Measurements from ENCODE around the gene ADD1. TPM values are rescaled to one million over a fixed set of nuclear protein-coding genes. Genes with fewer than 3 reads are reported as not detected.

ADD1 gene
- total and polyA plus RNA-seq, 2 donors from 2014 or later: 232 to 313 TPM

GRCh38 chr4:2900741-2901140 is 57.1 kb downstream of the ADD1 start:
- H3K9me3 ChIP-seq (ENCODE audit: control insufficient read depth in 2 of 3, insufficient read depth in 1 of 3, low read length in 3 of 3): no peaks in the 10 kb centered on the region
- FAIRE-seq (no peak), DNase-seq (no peak)
- H3K36me3 ChIP-seq (ENCODE audit: control insufficient read depth in 2 of 3, insufficient read depth in 3 of 3, low read length in 3 of 3): peaks cover 18 to 85% (median 60%) of the 10 kb centered on the region in 3 donors
- no peaks in the 10 kb centered on the region for H3K4me1 ChIP-seq (ENCODE audit: control insufficient read depth in 2 of 3, insufficient read depth in 2 of 3, low read depth in 1 of 3, low read length in 3 of 3)
- no peak overlapping the region for H3K9ac ChIP-seq (ENCODE audit: low read length in 3 of 3)
- no peak overlapping the region for H3K4me3 ChIP-seq (ENCODE audit: low read length in 3 of 3)
- no peak for TF ChIP-seq CTCF (IDR thresholded peaks at IDR 0.05; ENCODE audit: borderline replicate concordance, extremely low read depth, insufficient read depth)
- H3K27me3 ChIP-seq (ENCODE audit: control insufficient read depth, insufficient read depth, low read length): no peaks in the 10 kb centered on the region
- intact Hi-C loops (cut with DNase I): no loop called here
- no peak overlapping the region for H3K27ac ChIP-seq (ENCODE audit: low read depth in 2 of 2, low read length in 2 of 2)

GRCh38 chr4:2901186-2901585 is 57.5 kb downstream of the ADD1 start:
- FAIRE-seq (no peak), DNase-seq (peak in 1 of 5 donors; percentile 37)
- intact Hi-C loops (cut with DNase I): no loop called here
- no peak overlapping the region for H3K27ac ChIP-seq (ENCODE audit: low read depth in 2 of 2, low read length in 2 of 2)
- no peaks in the 10 kb centered on the region for H3K9me3 ChIP-seq (ENCODE audit: control insufficient read depth in 2 of 3, insufficient read depth in 1 of 3, low read length in 3 of 3)
- no peak for TF ChIP-seq CTCF (IDR thresholded peaks at IDR 0.05; ENCODE audit: borderline replicate concordance, extremely low read depth, insufficient read depth)
- peaks cover 18 to 86% (median 62%) of the 10 kb centered on the region in 3 donors for H3K36me3 ChIP-seq (ENCODE audit: control insufficient read depth in 2 of 3, insufficient read depth in 3 of 3, low read length in 3 of 3)
- H3K27me3 ChIP-seq (ENCODE audit: control insufficient read depth, insufficient read depth, low read length): no peaks in the 10 kb centered on the region
- H3K4me1 ChIP-seq (ENCODE audit: control insufficient read depth in 2 of 3, insufficient read depth in 2 of 3, low read depth in 1 of 3, low read length in 3 of 3): no peaks in the 10 kb centered on the region
- H3K4me3 ChIP-seq (ENCODE audit: low read length in 3 of 3): no peak overlapping the region
- H3K9ac ChIP-seq (ENCODE audit: low read length in 3 of 3): no peak overlapping the region

- H3K36me3 ChIP-seq (ENCODE audit: control insufficient read depth in 2 of 3, insufficient read depth in 3 of 3, low read length in 3 of 3): peaks cover 18 to 86% (median 64%) of the 10 kb centered on the region in 3 donors
- no peaks in the 10 kb centered on the region for H3K4me1 ChIP-seq (ENCODE audit: control insufficient read depth in 2 of 3, insufficient read depth in 2 of 3, low read depth in 1 of 3, low read length in 3 of 3)
- H3K9me3 ChIP-seq (ENCODE audit: control insufficient read depth in 2 of 3, insufficient read depth in 1 of 3, low read length in 3 of 3): no peaks in the 10 kb centered on the region
- intact Hi-C loops (cut with DNase I): no loop called here
- TF ChIP-seq CTCF (IDR thresholded peaks at IDR 0.05; ENCODE audit: borderline replicate concordance, extremely low read depth, insufficient read depth): no peak
- no peak overlapping the region for H3K9ac ChIP-seq (ENCODE audit: low read length in 3 of 3)
- no peak overlapping the region for H3K4me3 ChIP-seq (ENCODE audit: low read length in 3 of 3)
- no peak overlapping the region for H3K27ac ChIP-seq (ENCODE audit: low read depth in 2 of 2, low read length in 2 of 2)
- no peaks in the 10 kb centered on the region for H3K27me3 ChIP-seq (ENCODE audit: control insufficient read depth, insufficient read depth, low read length)
- DNase-seq (no peak), FAIRE-seq (no peak)
Observed at GRCh38 chr4:2902126-2902525, 58.5 kb downstream of the ADD1 start.

- H3K4me3 ChIP-seq (ENCODE audit: low read length in 3 of 3): no peak overlapping the region
- H3K9ac ChIP-seq (ENCODE audit: low read length in 3 of 3): no peak overlapping the region
- H3K27ac ChIP-seq (ENCODE audit: low read depth in 2 of 2, low read length in 2 of 2): no peak overlapping the region
- no peaks in the 10 kb centered on the region for H3K9me3 ChIP-seq (ENCODE audit: control insufficient read depth in 2 of 3, insufficient read depth in 1 of 3, low read length in 3 of 3)
- TF ChIP-seq CTCF (IDR thresholded peaks at IDR 0.05; ENCODE audit: borderline replicate concordance, extremely low read depth, insufficient read depth): no peak
- peaks cover 13 to 81% (median 65%) of the 10 kb centered on the region in 3 donors for H3K36me3 ChIP-seq (ENCODE audit: control insufficient read depth in 2 of 3, insufficient read depth in 3 of 3, low read length in 3 of 3)
- FAIRE-seq (no peak), DNase-seq (peak in 1 of 5 donors; percentile 32)
- H3K27me3 ChIP-seq (ENCODE audit: control insufficient read depth, insufficient read depth, low read length): no peaks in the 10 kb centered on the region
- H3K4me1 ChIP-seq (ENCODE audit: control insufficient read depth in 2 of 3, insufficient read depth in 2 of 3, low read depth in 1 of 3, low read length in 3 of 3): no peaks in the 10 kb centered on the region
- intact Hi-C loops (cut with DNase I): no loop called here
Observed at GRCh38 chr4:2905544-2905943, 61.9 kb downstream of the ADD1 start.
